Neural crest cell (in vitro differentiated cells): ENCODE data around the gene MC1R. TPM values are rescaled to one million over a fixed set of nuclear protein-coding genes. Genes with fewer than 3 reads are reported as not detected.

Experiments used
- DNase-seq: peaks from one replicate; pipeline ENCODE4 v3.0.0; 2021; ENCODE audit warnings: low read depth, mixed read lengths, low spot score
- H3K27ac Mint-ChIP-seq: one replicate; pipeline ENCODE4 v1.8.0; 2021; ENCODE audit warnings: mild to moderate bottlenecking, mixed read lengths; ENCODE audit not compliant: unreplicated experiment
- H3K27me3 Mint-ChIP-seq: 2 replicates; pipeline ENCODE4 v1.8.0; 2021; ENCODE audit warnings: low read depth, mild to moderate bottlenecking, mixed read lengths
- H3K36me3 Mint-ChIP-seq: 2 replicates; pipeline ENCODE4 v1.8.0; 2021; ENCODE audit warnings: low read depth, mild to moderate bottlenecking, mixed read lengths
- H3K4me1 Mint-ChIP-seq: 2 replicates; pipeline ENCODE4 v1.8.0; 2021; ENCODE audit warnings: mixed read lengths
- H3K4me3 Mint-ChIP-seq: one replicate; pipeline ENCODE4 v1.8.0; 2021; ENCODE audit warnings: mild to moderate bottlenecking, mixed read lengths
- H3K9me3 Mint-ChIP-seq: 2 replicates; pipeline ENCODE4 v1.8.0; 2021; ENCODE audit warnings: mixed read lengths
- total RNA-seq: library from RNA; stranded (reverse); gene quantifications from 2 replicates; pipeline ENCODE4 v1.2.1, GENCODE V29; 2021
- TF ChIP-seq, protein P1 (sequence below): fragments of 200-600 bp; sonication (generic); conservative IDR thresholded peaks from 2 replicates; pipeline ENCODE4 v1.5.0; 2021; ENCODE audit warnings: antibody characterized with exemption, mild to moderate bottlenecking

Gene MC1R
- total RNA-seq, 1 donor from 2014 or later: 8.3 TPM

DNA sequence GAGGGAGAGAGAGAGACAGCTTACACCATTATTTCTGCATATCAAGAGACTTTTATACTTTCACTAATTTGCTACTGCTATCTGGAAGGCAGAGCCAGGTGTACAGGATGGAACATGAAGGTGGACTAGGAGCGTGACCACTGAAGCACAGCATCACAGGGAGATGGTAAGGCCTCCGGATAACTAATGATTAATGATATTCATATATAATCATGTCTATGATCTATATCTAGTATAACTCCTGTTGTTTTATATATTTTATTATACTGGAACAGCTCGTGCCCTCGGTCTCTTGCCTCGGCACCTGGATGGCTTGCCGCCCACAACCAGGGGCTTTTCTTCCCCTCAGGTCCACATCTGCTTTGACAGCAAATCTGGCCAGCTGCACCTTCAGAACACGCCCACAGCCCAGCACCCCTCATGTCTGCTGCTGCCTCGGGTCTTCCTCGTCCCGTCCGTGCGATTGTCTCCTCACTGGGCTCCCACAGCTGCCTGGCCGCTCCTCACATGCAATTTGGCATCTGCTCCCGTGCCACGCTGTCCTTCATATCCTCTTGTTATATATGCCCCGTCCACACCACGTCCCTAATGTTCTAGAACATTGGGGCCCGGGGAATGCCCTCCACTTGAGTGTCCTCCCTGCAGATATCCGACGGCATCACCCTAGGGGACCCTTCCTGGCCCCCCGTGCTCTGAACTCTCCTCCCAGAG, 19.7 kb downstream of the MC1R start:
- H3K4me1 Mint-ChIP-seq: no peaks in the 10 kb centered on the region

DNA sequence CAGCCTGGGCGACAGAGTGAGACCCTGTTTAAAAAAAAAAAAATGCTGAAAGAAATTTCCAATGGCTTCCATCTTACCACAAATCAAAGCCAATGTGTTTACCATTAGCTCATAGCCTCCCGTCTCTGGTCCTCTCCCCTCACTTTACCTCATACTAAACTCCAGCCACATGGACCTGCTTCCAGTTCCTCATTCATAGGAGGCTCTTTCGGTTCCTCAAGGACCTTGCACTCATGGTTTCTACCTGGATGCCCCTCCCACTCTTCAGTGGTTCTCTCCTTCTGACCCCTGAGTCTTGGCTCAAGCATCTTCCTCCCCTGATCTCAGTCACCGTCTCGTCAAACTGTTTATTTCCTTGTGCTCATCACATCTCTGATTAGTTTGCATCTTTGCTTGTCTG, 26.1 kb downstream of the MC1R start:
- no peak overlapping the region for H3K27ac Mint-ChIP-seq

More for the DNA sequence above, 19.7 kb downstream of the MC1R start:
- no peak for DNase-seq
- H3K9me3 Mint-ChIP-seq: no peaks in the 10 kb centered on the region
- no peaks in the 10 kb centered on the region for H3K27me3 Mint-ChIP-seq
- H3K4me3 Mint-ChIP-seq: peak overlapping the region; percentile 57
- TF ChIP-seq, protein P1, sequence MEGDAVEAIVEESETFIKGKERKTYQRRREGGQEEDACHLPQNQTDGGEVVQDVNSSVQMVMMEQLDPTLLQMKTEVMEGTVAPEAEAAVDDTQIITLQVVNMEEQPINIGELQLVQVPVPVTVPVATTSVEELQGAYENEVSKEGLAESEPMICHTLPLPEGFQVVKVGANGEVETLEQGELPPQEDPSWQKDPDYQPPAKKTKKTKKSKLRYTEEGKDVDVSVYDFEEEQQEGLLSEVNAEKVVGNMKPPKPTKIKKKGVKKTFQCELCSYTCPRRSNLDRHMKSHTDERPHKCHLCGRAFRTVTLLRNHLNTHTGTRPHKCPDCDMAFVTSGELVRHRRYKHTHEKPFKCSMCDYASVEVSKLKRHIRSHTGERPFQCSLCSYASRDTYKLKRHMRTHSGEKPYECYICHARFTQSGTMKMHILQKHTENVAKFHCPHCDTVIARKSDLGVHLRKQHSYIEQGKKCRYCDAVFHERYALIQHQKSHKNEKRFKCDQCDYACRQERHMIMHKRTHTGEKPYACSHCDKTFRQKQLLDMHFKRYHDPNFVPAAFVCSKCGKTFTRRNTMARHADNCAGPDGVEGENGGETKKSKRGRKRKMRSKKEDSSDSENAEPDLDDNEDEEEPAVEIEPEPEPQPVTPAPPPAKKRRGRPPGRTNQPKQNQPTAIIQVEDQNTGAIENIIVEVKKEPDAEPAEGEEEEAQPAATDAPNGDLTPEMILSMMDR: no peak
- no peak overlapping the region for H3K27ac Mint-ChIP-seq
- peaks cover 10% of the 10 kb centered on the region for H3K36me3 Mint-ChIP-seq

DNA sequence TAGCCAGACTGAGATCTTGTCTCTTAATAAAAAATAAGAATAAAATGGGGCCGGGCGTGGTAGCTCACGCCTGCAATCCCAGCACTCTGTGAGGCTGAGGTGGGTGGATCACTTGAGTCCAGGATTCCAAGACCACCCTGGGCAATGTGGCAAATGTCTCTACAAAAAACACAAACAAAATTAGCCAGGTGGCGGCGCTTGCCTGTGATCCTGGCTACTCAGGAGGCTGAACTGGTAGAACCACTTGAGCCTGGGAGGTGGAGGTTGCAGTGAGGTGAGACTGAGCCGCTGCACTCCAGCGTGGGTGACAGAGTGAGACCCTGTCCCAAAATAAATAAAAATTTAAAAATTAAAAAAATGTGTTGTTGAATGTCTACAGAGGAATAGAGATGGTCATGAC, 27.0 kb downstream of the MC1R start:
- no peaks in the 10 kb centered on the region for H3K9me3 Mint-ChIP-seq
- peaks cover 18% of the 10 kb centered on the region for H3K27me3 Mint-ChIP-seq
- no peak overlapping the region for H3K27ac Mint-ChIP-seq
- H3K4me3 Mint-ChIP-seq: peak overlapping the region; percentile 54
- peaks cover 4% of the 10 kb centered on the region for H3K36me3 Mint-ChIP-seq
- no peak for DNase-seq
- H3K4me1 Mint-ChIP-seq: peaks cover 10% of the 10 kb centered on the region
- TF ChIP-seq, protein P1: no peak

More for the DNA sequence above, 26.1 kb downstream of the MC1R start:
- TF ChIP-seq, protein P1: no peak
- Mint-ChIP-seq H3K9me3 (no peaks in the 10 kb centered on the region), H3K4me1 (peaks cover 7% of the 10 kb centered on the region), H3K4me3 (no peak overlapping the region), H3K27me3 (peaks cover 18% of the 10 kb centered on the region), H3K36me3 (peaks cover 4% of the 10 kb centered on the region)
- no peak for DNase-seq

DNA sequence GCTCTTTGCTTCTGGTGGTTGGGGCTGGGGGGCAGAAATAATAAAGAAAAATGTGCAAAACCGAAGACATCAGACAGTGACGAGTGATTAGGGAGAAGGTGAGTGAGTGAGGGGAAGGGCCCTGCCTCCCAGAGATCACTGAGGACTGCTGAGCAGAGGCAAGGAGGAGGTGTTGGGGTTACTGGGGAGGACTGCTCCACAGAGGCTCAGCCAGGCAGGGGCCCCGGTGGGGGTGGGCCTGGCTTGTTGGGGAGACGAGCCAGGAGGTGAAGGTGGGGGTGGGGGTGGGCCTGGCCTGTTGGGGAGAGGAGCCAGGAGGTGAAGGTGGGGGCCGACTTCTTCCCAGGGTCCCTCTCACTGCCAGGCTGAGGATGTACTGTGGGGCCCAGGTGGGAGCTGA, 27.9 kb downstream of the MC1R start:
- peaks cover 10% of the 10 kb centered on the region for H3K4me1 Mint-ChIP-seq
- H3K4me3 Mint-ChIP-seq: peak overlapping the region; percentile 27
- H3K27ac Mint-ChIP-seq: no peak overlapping the region
- H3K36me3 Mint-ChIP-seq: peaks cover 4% of the 10 kb centered on the region
- TF ChIP-seq, protein P1: no peak
- DNase-seq: no peak
- no peaks in the 10 kb centered on the region for H3K9me3 Mint-ChIP-seq
- H3K27me3 Mint-ChIP-seq: peaks cover 18% of the 10 kb centered on the region

DNA sequence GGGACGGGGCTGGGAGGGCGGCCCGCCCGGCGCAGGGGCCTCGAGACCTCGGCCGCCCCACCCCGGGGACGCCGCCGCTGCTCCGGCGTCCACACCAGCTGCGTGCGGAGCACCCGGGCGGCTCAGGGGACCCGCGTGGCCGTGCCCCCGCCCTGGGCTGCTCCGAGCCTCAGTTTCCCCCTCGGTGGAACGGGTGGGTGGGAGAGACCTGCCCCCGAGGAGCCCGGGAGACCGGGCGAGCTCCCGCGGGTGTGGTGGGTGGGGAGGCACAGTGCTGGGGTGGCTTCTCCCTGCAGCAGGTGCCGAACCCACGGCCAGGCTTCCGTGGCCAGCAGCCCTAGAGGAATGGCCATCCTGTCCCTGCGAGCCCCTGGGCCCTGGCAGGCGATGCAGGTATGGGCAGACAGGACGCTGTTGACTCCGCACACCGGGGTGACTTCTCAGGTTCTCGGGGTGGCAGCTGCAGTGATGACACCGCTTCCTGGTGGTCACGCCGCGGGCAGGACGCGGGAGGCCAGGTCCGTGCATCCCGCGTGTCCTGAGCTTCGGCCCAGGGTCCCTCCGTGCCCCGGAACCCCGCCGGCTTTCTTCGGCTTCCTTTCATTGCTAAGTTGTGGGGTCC, 30.6 kb downstream of the MC1R start:
- no peaks in the 10 kb centered on the region for H3K36me3 Mint-ChIP-seq
- no peak for DNase-seq

More for the DNA sequence above, 30.6 kb downstream of the MC1R start:
- H3K4me3 Mint-ChIP-seq: peak overlapping the region; percentile 87
- peaks cover 10% of the 10 kb centered on the region for H3K4me1 Mint-ChIP-seq
- H3K27ac Mint-ChIP-seq: no peak overlapping the region
- TF ChIP-seq, protein P1: no peak
- no peaks in the 10 kb centered on the region for H3K9me3 Mint-ChIP-seq
- peaks cover 18% of the 10 kb centered on the region for H3K27me3 Mint-ChIP-seq
